Measurements from ENCODE around the gene CMTR1. TPM values are rescaled to one million over a fixed set of nuclear protein-coding genes. Genes with fewer than 3 reads are reported as not detected.

CMTR1 gene
- total and polyA plus RNA-seq, 7 experiments from 2014 or later = 21.1 to 89.4 (median 70.3) TPM

DNA sequence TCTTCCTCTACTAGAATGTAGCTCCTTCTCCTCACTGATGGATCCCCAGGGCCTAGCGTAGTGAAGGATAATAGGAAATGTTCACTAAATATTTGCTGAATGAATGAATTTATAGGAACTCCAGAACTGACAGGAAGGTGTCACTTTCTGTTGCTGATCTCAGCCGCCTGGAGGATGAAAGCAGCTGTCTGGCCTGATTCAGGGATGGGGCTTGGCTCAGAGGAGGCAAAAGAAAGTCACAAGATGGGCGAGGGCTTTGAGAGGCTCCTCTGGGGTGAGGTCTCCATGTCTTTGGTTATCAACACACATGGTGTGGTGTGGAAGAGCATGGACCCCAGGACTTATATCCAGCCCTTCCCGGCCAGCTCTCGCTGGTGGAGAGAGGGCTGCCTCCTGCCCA lies 78.2 kb downstream of the CMTR1 start:
- Mint-ChIP-seq H3K4me3 (peak overlapping the region in 4 of 10 donors; percentile 14 to 59 (median 25)), H3K27ac (peak overlapping the region in 7 of 9 donors; percentile 15 to 95 (median 57)), H3K9me3 (peaks cover 0 to 4% (median 0%) of the 10 kb centered on the region in 11 donors), H3K36me3 (peaks cover 0 to 5% (median 0%) of the 10 kb centered on the region in 5 donors), H3K4me1 (peaks cover 38 to 97% (median 88%) of the 10 kb centered on the region in 7 donors), H3K27me3 (no peaks in the 10 kb centered on the region)
- Histone ChIP-seq H3K27ac (ENCODE audit: low read depth, low read length) (no peak overlapping the region), H3K4me3 (ENCODE audit: low read length) (no peak overlapping the region), H3K36me3 (ENCODE audit: control insufficient read depth in 2 of 3, insufficient read depth in 3 of 3, low read length in 3 of 3) (no peaks in the 10 kb centered on the region), H3K4me1 (ENCODE audit: control insufficient read depth in 2 of 2, insufficient read depth in 2 of 2, low read length in 2 of 2) (peaks cover 65 to 71% of the 10 kb centered on the region in 2 donors), H3K9me3 (ENCODE audit: control insufficient read depth in 2 of 3, low read length in 3 of 3) (no peaks in the 10 kb centered on the region), H3K27me3 (ENCODE audit: control insufficient read depth in 2 of 2, insufficient read depth in 2 of 2, low read length in 2 of 2) (no peaks in the 10 kb centered on the region)
- DNase-seq (no peak), ATAC-seq (no peak)
- intact Hi-C loops (cut with micrococcal nuclease) = loop anchor here in 1 of 2 donors (10.0 kb wide), 1 partner anchor 1066 kb away; the partner anchor contains the start of genes KCTD20 and PXT1
- POLR2A ChIA-PET = interaction anchor here (0.5 to 12.3 kb wide), 2 partner anchors 10 to 147 kb away, joined by 3 to 376 read pairs; partner anchors contain the start of gene CCDC167
- CTCF ChIA-PET = no interaction called here

DNA sequence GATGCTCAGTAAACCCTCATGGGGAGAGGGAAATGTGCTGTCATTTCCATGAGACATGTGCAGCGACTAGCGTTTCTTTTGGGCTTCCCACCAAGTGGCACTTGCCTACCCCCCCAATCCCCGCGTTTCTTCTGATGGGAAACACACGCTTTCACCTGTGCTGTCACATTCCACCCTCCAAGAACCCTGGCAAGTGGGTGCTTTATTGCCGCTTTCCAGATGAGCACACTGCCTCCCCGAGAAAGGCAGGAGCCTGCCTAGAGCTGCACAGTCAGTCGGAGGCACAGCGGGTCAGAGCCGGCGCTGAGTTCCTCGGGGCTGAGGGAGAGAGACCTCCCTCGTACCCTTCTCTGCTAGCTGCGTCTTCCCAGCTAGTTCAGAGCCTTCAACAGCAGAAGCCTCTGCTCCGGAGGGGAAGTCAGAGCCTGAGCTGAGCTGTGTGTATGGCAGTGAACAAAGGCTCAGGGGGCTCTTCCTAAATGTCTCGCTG lies 78.9 kb downstream of the CMTR1 start:
- ChIA-PET POLR2A (interaction anchor here (12.3 kb wide), 1 partner anchor 10 kb away, joined by 376 read pairs; the partner anchor contains the start of gene CCDC167), CTCF (interaction anchor here (1.6 kb wide), 1 partner anchor 8 kb away, joined by 5 read pairs; no protein-coding TSS in a partner anchor)
- H3K36me3 Mint-ChIP-seq = peaks cover 0 to 5% (median 0%) of the 10 kb centered on the region in 5 donors
- ATAC-seq (no peak), DNase-seq (no peak)
- Histone ChIP-seq H3K9me3 (ENCODE audit: control insufficient read depth in 2 of 3, low read length in 3 of 3) (no peaks in the 10 kb centered on the region), H3K4me1 (ENCODE audit: control insufficient read depth in 2 of 2, insufficient read depth in 2 of 2, low read length in 2 of 2) (peaks cover 65 to 73% of the 10 kb centered on the region in 2 donors), H3K27ac (ENCODE audit: low read depth, low read length) (no peak overlapping the region), H3K27me3 (ENCODE audit: control insufficient read depth in 2 of 2, insufficient read depth in 2 of 2, low read length in 2 of 2) (no peaks in the 10 kb centered on the region), H3K36me3 (ENCODE audit: control insufficient read depth in 2 of 3, insufficient read depth in 3 of 3, low read length in 3 of 3) (no peaks in the 10 kb centered on the region), H3K4me3 (ENCODE audit: low read length) (no peak overlapping the region)
- H3K27ac Mint-ChIP-seq = peak overlapping the region in 6 of 9 donors; percentile 19 to 95 (median 74)
- H3K4me1 Mint-ChIP-seq = peaks cover 46 to 97% (median 91%) of the 10 kb centered on the region in 7 donors
- H3K27me3 Mint-ChIP-seq = no peaks in the 10 kb centered on the region
- H3K4me3 Mint-ChIP-seq = peak overlapping the region in 2 of 10 donors; percentile 22 to 28
- intact Hi-C loops (cut with micrococcal nuclease) = loop anchor here in 1 of 2 donors (10.0 kb wide), 1 partner anchor 1067 kb away; the partner anchor contains the start of genes KCTD20 and PXT1
- H3K9me3 Mint-ChIP-seq = peaks cover 0 to 4% (median 0%) of the 10 kb centered on the region in 11 donors

DNA sequence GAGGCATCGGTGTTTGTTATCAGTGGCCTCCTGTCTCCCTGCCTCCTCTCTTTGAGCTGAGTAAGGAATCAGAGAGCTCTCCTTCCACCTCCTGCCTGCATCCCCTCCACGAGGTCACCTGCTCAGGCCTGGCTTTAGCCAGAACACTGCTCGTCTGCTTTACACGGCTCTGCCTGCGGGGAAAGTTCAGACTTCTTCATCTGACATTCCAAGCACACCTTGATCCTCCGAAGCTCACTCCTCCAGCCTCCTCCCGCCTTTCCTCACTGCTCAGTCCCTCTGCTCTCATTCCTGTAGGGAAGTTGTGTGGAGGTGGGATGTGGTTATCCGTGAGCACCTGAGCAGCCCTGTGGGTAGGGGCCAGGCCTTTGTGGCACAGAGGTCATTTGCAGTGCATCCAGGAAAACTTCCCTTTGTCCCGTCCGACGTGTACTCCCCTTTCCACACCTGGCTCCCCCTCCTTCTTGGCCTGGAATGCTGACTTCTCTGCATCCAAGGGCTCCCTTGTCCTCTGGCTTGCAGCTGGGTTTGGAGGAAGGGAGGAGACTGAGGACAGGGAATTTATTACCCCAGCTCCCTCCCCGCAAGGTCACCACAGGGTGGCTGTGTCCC lies 79.5 kb downstream of the CMTR1 start:
- Mint-ChIP-seq H3K36me3 (peaks cover 0 to 5% (median 0%) of the 10 kb centered on the region in 5 donors), H3K27me3 (no peaks in the 10 kb centered on the region), H3K4me1 (peaks cover 51 to 97% (median 91%) of the 10 kb centered on the region in 7 donors), H3K27ac (peak overlapping the region in 8 of 9 donors; percentile 69 to 99 (median 96)), H3K4me3 (peak overlapping the region in 3 of 10 donors; percentile 66 to 82 (median 66)), H3K9me3 (peaks cover 0 to 4% (median 0%) of the 10 kb centered on the region in 11 donors)
- Histone ChIP-seq H3K27me3 (ENCODE audit: control insufficient read depth in 2 of 2, insufficient read depth in 2 of 2, low read length in 2 of 2) (no peaks in the 10 kb centered on the region), H3K36me3 (ENCODE audit: control insufficient read depth in 2 of 3, insufficient read depth in 3 of 3, low read length in 3 of 3) (no peaks in the 10 kb centered on the region), H3K4me3 (ENCODE audit: low read length) (no peak overlapping the region), H3K9me3 (ENCODE audit: control insufficient read depth in 2 of 3, low read length in 3 of 3) (no peaks in the 10 kb centered on the region), H3K27ac (ENCODE audit: low read depth, low read length) (peak overlapping the region; percentile 97), H3K4me1 (ENCODE audit: control insufficient read depth in 2 of 2, insufficient read depth in 2 of 2, low read length in 2 of 2) (peaks cover 63 to 74% of the 10 kb centered on the region in 2 donors)
- no peak for DNase-seq
- ChIA-PET POLR2A (interaction anchor here (0.6 to 12.3 kb wide), 2 partner anchors 11 to 25 kb away, joined by 3 to 376 read pairs; partner anchors contain the start of gene CCDC167), CTCF (interaction anchor here (1.6 kb wide), 1 partner anchor 9 kb away, joined by 5 read pairs; no protein-coding TSS in a partner anchor)
- intact Hi-C loops (cut with micrococcal nuclease) = loop anchor here in 1 of 2 donors (10.0 kb wide), 1 partner anchor 1068 kb away; the partner anchor contains the start of genes KCTD20 and PXT1
- no peak for ATAC-seq

DNA sequence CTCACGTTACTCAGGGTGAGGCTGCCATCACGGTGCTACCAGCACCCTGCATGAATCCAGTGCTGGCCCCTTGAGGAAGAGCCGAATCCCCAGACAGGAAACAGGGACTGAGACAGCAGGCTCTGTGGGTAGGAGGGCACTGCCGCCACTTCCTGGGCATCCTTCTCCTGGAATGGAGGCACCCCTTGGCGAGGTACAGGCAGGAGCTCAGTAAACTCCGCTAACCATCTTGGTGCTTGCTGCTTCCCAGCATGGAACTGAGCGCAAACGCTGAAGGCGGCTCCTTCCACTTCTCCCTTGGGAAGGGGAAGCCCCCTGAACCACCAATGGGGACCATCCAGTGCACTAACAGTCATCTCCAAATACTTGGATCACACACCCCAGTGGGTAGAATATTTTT lies 80.1 kb downstream of the CMTR1 start:
- DNase-seq (no peak), ATAC-seq (no peak)
- Mint-ChIP-seq H3K4me1 (peaks cover 54 to 98% (median 93%) of the 10 kb centered on the region in 7 donors), H3K36me3 (peaks cover 0 to 5% (median 0%) of the 10 kb centered on the region in 5 donors), H3K9me3 (peaks cover 0 to 4% (median 0%) of the 10 kb centered on the region in 11 donors), H3K4me3 (peak overlapping the region in 9 of 10 donors; percentile 11 to 82 (median 48)), H3K27me3 (no peaks in the 10 kb centered on the region), H3K27ac (peak overlapping the region; percentile 43 to 99 (median 97))
- no peaks in the 10 kb centered on the region for H3K36me3 ChIP-seq (ENCODE audit: control insufficient read depth in 2 of 3, insufficient read depth in 3 of 3, low read length in 3 of 3)
- H3K9me3 ChIP-seq (ENCODE audit: control insufficient read depth in 2 of 3, low read length in 3 of 3) = no peaks in the 10 kb centered on the region
- H3K27ac ChIP-seq (ENCODE audit: low read depth, low read length) = peak overlapping the region; percentile 97
- no peaks in the 10 kb centered on the region for H3K27me3 ChIP-seq (ENCODE audit: control insufficient read depth in 2 of 2, insufficient read depth in 2 of 2, low read length in 2 of 2)
- H3K4me3 ChIP-seq (ENCODE audit: low read length) = no peak overlapping the region
- ChIA-PET POLR2A (interaction anchor here (0.6 to 12.3 kb wide), 2 partner anchors 12 to 25 kb away, joined by 3 to 376 read pairs; partner anchors contain the start of gene CCDC167), CTCF (interaction anchor here (1.6 kb wide), 1 partner anchor 9 kb away, joined by 5 read pairs; no protein-coding TSS in a partner anchor)
- peaks cover 66 to 78% of the 10 kb centered on the region in 2 donors for H3K4me1 ChIP-seq (ENCODE audit: control insufficient read depth in 2 of 2, insufficient read depth in 2 of 2, low read length in 2 of 2)
- intact Hi-C loops (cut with micrococcal nuclease) = loop anchor here in 1 of 2 donors (10.0 kb wide), 1 partner anchor 1068 kb away; the partner anchor contains the start of genes KCTD20 and PXT1

DNA sequence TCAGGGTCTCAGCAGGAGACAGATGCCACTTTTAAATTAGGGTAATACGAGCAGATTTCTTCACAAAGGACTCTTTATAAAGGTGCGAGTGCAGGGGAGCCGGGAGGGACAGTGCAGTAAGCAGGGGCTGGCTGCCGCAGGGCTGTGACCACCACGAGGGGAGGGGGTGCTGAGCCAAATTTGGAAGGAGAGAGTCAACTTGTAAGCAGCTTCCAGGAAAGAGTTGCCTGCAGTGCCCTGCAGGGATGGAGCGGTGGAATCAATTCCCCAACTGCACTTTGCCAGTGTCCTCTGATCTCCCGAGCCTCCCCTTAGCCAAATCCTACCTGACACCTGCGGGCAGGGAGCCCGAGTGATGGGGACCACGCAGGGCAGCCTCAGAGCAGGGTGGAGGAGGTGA lies 80.6 kb downstream of the CMTR1 start:
- Histone ChIP-seq H3K4me1 (ENCODE audit: control insufficient read depth in 2 of 2, insufficient read depth in 2 of 2, low read length in 2 of 2) (peaks cover 66 to 78% of the 10 kb centered on the region in 2 donors), H3K4me3 (ENCODE audit: low read length) (peak overlapping the region; percentile 55), H3K27ac (ENCODE audit: low read depth, low read length) (peak overlapping the region; percentile 97), H3K27me3 (ENCODE audit: control insufficient read depth in 2 of 2, insufficient read depth in 2 of 2, low read length in 2 of 2) (no peaks in the 10 kb centered on the region), H3K36me3 (ENCODE audit: control insufficient read depth in 2 of 3, insufficient read depth in 3 of 3, low read length in 3 of 3) (no peaks in the 10 kb centered on the region), H3K9me3 (ENCODE audit: control insufficient read depth in 2 of 3, low read length in 3 of 3) (no peaks in the 10 kb centered on the region)
- DNase-seq = no peak
- no peak for ATAC-seq
- peak overlapping the region in 9 of 10 donors; percentile 11 to 82 (median 48) for H3K4me3 Mint-ChIP-seq
- ChIA-PET CTCF (no interaction called here), POLR2A (interaction anchor here (12.3 kb wide), 1 partner anchor 12 kb away, joined by 376 read pairs; the partner anchor contains the start of gene CCDC167)
- H3K27ac Mint-ChIP-seq = peak overlapping the region; percentile 43 to 99 (median 97)
- H3K4me1 Mint-ChIP-seq = peaks cover 54 to 98% (median 93%) of the 10 kb centered on the region in 7 donors
- intact Hi-C loops (cut with micrococcal nuclease) = loop anchor here in 1 of 2 donors (10.0 kb wide), 1 partner anchor 1069 kb away; the partner anchor contains the start of genes KCTD20 and PXT1
- H3K27me3 Mint-ChIP-seq = no peaks in the 10 kb centered on the region
- H3K9me3 Mint-ChIP-seq = peaks cover 0 to 3% (median 0%) of the 10 kb centered on the region in 11 donors
- peaks cover 0 to 1% (median 0%) of the 10 kb centered on the region in 5 donors for H3K36me3 Mint-ChIP-seq

DNA sequence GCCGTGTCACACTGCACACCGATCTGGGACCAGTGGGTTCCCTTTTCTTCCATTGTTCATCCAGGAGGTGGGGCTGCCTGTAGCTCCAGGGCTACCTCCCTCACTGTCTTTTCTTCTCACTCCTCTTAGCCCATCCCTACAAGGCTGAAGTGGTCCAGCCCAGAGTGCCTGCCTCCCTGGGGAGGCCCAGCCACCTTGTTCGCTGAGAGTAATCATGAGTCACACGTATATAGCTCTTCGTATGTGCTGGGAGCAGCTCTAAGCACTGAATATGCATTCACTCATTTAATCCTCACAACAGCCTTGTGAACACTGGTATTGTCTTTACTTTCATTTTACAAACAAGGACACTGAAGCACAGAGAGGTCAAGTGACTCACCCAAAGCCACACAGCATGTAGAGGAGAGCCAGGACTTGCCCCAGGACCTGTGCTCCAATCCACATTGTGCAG lies 81.3 kb downstream of the CMTR1 start:
- H3K9me3 Mint-ChIP-seq = peaks cover 0 to 3% (median 0%) of the 10 kb centered on the region in 11 donors
- H3K36me3 Mint-ChIP-seq = peaks cover 0 to 5% (median 0%) of the 10 kb centered on the region in 5 donors
- Histone ChIP-seq H3K27me3 (ENCODE audit: control insufficient read depth in 2 of 2, insufficient read depth in 2 of 2, low read length in 2 of 2) (no peaks in the 10 kb centered on the region), H3K36me3 (ENCODE audit: control insufficient read depth in 2 of 3, insufficient read depth in 3 of 3, low read length in 3 of 3) (no peaks in the 10 kb centered on the region), H3K27ac (ENCODE audit: low read depth, low read length) (peak overlapping the region; percentile 97), H3K4me1 (ENCODE audit: control insufficient read depth in 2 of 2, insufficient read depth in 2 of 2, low read length in 2 of 2) (peaks cover 69 to 81% of the 10 kb centered on the region in 2 donors), H3K4me3 (ENCODE audit: low read length) (peak overlapping the region; percentile 55), H3K9me3 (ENCODE audit: control insufficient read depth in 2 of 3, low read length in 3 of 3) (no peaks in the 10 kb centered on the region)
- ATAC-seq = no peak
- ChIA-PET CTCF (interaction anchor here (0.5 kb wide), 1 partner anchor 498 kb away, joined by 3 read pairs; no protein-coding TSS in a partner anchor), POLR2A (interaction anchor here (0.6 to 12.3 kb wide), 3 partner anchors 11 to 116 kb away, joined by 3 to 376 read pairs (median 4); partner anchors contain the start of gene CCDC167)
- peak overlapping the region; percentile 92 to 99 (median 97) for H3K27ac Mint-ChIP-seq
- intact Hi-C loops (cut with micrococcal nuclease) = loop anchor here in 1 of 2 donors (10.0 kb wide), 1 partner anchor 1070 kb away; the partner anchor contains the start of genes KCTD20 and PXT1
- no peaks in the 10 kb centered on the region for H3K27me3 Mint-ChIP-seq
- H3K4me3 Mint-ChIP-seq = peak overlapping the region; percentile 75 to 93 (median 84)
- DNase-seq = peak in 1 of 9 donors; percentile 51
- H3K4me1 Mint-ChIP-seq = peaks cover 59 to 98% (median 95%) of the 10 kb centered on the region in 7 donors
